BE2C (cell line): ENCODE data around the gene DNAJC17.

Experiments used
- DNase-seq: peaks from one replicate; pipeline ENCODE4 v3.0.0-alpha.2; 2020
- H3K27me3 ChIP-seq: fragments of 250-450 bp; sonication (Bioruptor Pico); 2 replicates; pipeline ENCODE4 v1.5.1; 2020; ENCODE audit warnings: mild to moderate bottlenecking
- H3K36me3 ChIP-seq: fragments of 250-450 bp; sonication (Bioruptor Pico); 2 replicates; pipeline ENCODE4 v1.5.1; 2020; ENCODE audit warnings: mild to moderate bottlenecking
- H3K4me1 ChIP-seq: fragments of 250-450 bp; sonication (Bioruptor Pico); 2 replicates; pipeline ENCODE4 v1.5.1; 2020
- H3K4me3 ChIP-seq: 2 replicates; pipeline ENCODE4 v1.5.1; 2011; ENCODE audit warnings: low read depth, low read length
- H3K9me3 ChIP-seq: fragments of 250-450 bp; sonication (Bioruptor Pico); 2 replicates; pipeline ENCODE4 v1.5.1; 2020
- TF ChIP-seq, protein P1 (sequence below): IDR thresholded peaks from 2 replicates; pipeline ENCODE4 v1.5.1; 2012; ENCODE audit warnings: mild to moderate bottlenecking, low read depth, low read length

Gene DNAJC17

GRCh38 chr15:40789999-40790398 lies 17.3 kb downstream of the DNAJC17 start:
- DNase-seq = no peak
- TF ChIP-seq, protein P1, sequence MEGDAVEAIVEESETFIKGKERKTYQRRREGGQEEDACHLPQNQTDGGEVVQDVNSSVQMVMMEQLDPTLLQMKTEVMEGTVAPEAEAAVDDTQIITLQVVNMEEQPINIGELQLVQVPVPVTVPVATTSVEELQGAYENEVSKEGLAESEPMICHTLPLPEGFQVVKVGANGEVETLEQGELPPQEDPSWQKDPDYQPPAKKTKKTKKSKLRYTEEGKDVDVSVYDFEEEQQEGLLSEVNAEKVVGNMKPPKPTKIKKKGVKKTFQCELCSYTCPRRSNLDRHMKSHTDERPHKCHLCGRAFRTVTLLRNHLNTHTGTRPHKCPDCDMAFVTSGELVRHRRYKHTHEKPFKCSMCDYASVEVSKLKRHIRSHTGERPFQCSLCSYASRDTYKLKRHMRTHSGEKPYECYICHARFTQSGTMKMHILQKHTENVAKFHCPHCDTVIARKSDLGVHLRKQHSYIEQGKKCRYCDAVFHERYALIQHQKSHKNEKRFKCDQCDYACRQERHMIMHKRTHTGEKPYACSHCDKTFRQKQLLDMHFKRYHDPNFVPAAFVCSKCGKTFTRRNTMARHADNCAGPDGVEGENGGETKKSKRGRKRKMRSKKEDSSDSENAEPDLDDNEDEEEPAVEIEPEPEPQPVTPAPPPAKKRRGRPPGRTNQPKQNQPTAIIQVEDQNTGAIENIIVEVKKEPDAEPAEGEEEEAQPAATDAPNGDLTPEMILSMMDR = no peak
- H3K4me3 ChIP-seq = no peak overlapping the region
- H3K36me3 ChIP-seq = peaks cover 12% of the 10 kb centered on the region
- no peaks in the 10 kb centered on the region for H3K9me3 ChIP-seq
- H3K4me1 ChIP-seq = no peaks in the 10 kb centered on the region
- no peaks in the 10 kb centered on the region for H3K27me3 ChIP-seq

DNA sequence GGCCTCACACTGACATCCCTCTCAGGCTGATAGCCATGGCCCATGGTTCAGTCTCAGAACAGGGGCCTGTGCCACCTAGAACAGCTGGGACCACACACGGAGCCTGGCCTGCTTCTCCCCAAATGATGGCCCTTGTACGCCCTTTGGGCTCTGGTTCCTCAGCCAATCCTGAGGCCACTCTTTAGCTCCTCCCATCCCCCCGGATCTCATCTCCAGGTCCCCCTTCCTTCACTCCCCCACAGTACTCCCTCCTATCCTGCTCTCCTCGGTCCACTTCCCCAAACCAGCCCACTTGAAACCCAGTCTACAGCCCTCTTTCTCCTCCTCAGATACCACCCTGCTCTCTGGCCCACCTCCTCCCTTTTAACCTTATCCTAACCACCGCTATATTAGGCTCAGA lies 18.2 kb downstream of the DNAJC17 start:
- Histone ChIP-seq H3K4me1 (no peaks in the 10 kb centered on the region), H3K36me3 (peaks cover 12% of the 10 kb centered on the region), H3K4me3 (no peak overlapping the region), H3K27me3 (no peaks in the 10 kb centered on the region), H3K9me3 (no peaks in the 10 kb centered on the region)
- DNase-seq = no peak
- TF ChIP-seq, protein P1 = no peak

DNA sequence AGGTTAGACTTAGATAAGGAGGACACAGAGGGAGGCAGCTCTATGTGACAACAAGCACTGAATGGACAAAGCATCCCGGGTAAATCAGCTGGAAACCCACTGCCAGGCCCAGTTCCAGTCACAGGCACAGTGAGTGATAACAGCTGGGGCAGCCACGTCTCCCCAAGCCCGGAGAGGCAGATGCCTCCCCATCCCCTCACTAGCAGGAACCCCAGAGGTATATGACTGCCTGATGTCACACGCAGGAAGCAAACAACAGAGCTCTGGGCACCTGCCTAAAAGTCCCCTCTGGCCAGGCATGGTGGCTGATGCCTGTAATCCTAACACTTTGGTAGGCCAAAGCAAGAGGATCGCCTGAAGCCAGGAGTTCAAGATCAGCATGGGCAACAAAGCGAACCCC lies 19.3 kb downstream of the DNAJC17 start:
- Histone ChIP-seq H3K9me3 (no peaks in the 10 kb centered on the region), H3K36me3 (peaks cover 7% of the 10 kb centered on the region), H3K27me3 (no peaks in the 10 kb centered on the region), H3K4me1 (no peaks in the 10 kb centered on the region), H3K4me3 (no peak overlapping the region)
- no peak for DNase-seq
- TF ChIP-seq, protein P1 = no peak

DNA sequence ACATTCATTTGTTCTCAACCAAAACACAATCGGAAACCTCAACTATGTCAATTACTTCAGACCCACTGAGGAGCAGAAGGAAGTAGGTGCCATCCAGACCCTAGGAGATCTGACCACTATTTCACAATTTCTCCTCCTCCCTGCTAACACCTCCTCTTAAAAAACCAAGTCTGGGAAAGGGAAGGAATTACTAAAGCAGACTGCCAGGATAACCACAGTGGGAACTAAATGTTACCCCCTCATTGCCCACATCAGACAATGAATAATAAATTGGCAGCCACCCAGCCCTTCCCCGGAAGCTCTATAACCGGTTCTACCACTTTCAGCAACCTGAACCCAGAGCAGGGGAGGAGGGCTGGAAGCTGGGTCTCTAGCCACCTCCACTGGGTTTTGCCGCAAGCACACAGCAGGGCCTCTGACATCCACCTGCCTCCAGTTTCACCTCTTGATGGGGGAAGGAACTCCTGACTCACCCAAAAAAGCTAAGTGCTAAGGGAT lies 19.9 kb downstream of the DNAJC17 start:
- no peak for DNase-seq
- no peak overlapping the region for H3K4me3 ChIP-seq
- no peaks in the 10 kb centered on the region for H3K9me3 ChIP-seq
- H3K27me3 ChIP-seq = no peaks in the 10 kb centered on the region
- H3K36me3 ChIP-seq = peaks cover 4% of the 10 kb centered on the region
- H3K4me1 ChIP-seq = no peaks in the 10 kb centered on the region
- TF ChIP-seq, protein P1 = no peak

DNA sequence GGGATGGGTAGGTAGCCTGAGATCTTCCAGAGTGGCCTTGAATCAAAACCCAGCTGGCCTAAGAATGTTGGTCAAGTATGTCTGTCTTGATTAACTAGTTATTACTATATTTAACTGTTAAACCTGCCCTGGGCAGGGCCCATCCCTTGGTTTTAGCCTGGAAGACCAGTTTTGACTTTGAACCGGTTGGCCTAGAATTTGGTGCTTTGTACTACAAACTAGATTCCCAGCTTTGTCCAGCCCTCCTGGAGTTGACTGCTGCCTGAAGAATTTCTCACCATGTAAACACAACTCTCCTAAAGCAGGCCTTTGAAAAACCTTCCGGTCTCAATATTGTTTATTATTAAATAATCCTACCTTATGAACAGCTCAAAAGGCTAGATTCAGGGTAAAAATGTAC lies 21.5 kb downstream of the DNAJC17 start:
- TF ChIP-seq, protein P1 = no peak
- DNase-seq = no peak
- Histone ChIP-seq H3K4me1 (no peaks in the 10 kb centered on the region), H3K4me3 (no peak overlapping the region), H3K27me3 (no peaks in the 10 kb centered on the region), H3K36me3 (no peaks in the 10 kb centered on the region), H3K9me3 (no peaks in the 10 kb centered on the region)

GRCh38 chr15:40785164-40785563 lies 22.1 kb downstream of the DNAJC17 start:
- Histone ChIP-seq H3K27me3 (no peaks in the 10 kb centered on the region), H3K36me3 (no peaks in the 10 kb centered on the region; the same call in 1 of the 2 replicates), H3K4me3 (no peak overlapping the region), H3K4me1 (no peaks in the 10 kb centered on the region), H3K9me3 (no peaks in the 10 kb centered on the region)
- no peak for DNase-seq
- TF ChIP-seq, protein P1 = no peak
